HG02642 (cell line): ENCODE results near the gene SEMA3D.
"Not testable (repeated sequence)": the region's sequence is repeated elsewhere in the genome, so short reads cannot be mapped to it uniquely, and the experiment has no call there.

Experiments
- ATAC-seq: cut with Tn5 transposase; IDR thresholded peaks from one replicate; pipeline ENCODE4 v1.9.1; 2021; ENCODE audit warnings: mild to moderate bottlenecking; ENCODE audit not compliant: unreplicated experiment, poor library complexity

SEMA3D gene

DNA sequence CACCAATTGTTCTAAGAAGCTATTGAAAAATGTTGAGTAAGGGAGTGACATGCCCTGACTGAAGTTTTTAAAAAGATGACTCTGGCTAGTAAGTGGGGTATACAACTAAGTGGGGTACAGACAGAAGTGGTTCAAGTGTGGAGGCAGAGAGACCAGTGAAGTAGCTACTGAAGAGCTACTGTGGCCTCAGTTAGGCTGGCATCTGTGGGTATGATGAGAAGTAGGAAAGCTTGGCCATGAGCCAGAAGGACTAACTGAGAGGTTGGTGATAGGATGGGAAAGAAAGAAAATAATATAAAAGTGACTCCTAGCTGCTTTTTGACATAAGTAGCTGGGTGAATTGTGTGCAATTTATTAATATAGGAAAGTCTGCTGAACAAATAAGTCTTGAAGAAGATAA, 176.6 kb downstream of the SEMA3D start:
- ATAC-seq = no peak

DNA sequence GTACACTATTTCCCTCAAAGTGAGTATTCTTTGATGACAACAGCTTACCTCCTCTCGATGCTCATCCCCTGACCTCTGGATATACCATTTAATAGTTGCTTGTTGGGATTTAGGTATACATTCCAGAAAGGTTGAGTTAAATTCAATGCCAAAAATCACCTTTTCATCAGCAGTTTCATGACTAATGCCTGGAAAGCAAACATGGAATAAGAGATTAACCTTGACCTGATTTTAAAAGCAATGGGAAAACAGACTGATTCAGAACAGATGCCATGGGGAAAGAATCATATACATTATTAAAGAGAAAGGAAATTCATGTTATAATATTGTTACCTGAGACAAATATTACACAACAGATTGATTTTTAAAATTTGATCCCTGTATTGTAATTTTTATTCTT, 180.1 kb downstream of the SEMA3D start:
- no peak for ATAC-seq

DNA sequence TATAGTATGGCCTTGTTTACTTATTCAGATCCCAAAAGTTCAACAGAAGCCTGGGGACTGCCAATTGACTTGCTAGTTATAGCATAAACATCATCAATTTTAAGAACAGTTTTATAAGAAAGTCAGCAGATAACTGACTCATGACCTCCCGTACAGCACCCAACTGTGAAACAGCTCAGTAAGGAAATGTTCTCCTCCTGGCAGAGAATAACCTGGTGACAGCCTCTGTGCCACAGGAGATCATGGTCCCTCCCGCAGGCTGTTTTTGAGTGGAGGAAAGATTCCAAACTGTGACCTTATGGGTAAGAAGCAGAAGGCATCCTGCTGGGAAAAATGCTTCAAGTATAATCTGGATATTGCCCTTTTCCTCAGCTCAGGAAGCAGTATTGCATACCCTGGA, 182.5 kb downstream of the SEMA3D start:
- ATAC-seq = no peak

DNA sequence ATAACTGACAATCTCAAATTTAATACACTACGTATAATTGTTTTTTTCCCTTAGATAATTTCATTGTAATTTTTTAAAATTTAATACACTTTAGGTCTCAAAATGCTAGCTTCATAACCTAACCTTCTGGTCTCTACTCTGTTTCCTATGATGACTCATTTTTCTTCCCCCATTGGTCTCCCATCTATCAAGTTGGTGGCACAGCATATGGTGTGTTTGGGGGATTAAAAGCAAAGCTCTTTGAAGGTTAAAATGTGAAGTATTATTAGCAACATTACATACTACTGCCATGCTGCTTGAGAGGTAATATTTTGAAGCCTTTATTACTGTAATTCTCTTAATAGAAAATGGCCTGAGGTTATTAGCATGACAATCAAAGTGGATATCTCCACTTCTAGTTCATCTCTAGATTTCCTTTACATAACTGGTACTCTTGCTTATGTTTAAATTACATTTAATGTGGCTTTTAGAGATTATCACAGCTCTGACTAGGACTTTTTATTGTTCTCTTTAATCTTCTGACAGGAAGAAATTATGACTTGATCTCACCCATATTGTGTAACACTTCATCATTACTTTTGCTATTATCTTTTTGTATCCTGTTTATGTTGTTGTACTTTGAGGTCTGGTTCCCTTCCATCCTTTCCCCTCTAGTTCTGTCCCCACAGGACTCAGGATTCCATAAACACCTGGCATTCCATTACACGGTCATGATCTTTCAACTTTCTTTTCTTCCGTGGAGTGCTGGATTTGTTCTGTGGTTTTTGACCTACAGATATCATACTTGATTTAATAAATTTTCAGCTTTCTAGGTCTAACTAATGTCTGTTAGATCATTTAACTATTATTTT, 185.1 kb downstream of the SEMA3D start:
- ATAC-seq = no peak

DNA sequence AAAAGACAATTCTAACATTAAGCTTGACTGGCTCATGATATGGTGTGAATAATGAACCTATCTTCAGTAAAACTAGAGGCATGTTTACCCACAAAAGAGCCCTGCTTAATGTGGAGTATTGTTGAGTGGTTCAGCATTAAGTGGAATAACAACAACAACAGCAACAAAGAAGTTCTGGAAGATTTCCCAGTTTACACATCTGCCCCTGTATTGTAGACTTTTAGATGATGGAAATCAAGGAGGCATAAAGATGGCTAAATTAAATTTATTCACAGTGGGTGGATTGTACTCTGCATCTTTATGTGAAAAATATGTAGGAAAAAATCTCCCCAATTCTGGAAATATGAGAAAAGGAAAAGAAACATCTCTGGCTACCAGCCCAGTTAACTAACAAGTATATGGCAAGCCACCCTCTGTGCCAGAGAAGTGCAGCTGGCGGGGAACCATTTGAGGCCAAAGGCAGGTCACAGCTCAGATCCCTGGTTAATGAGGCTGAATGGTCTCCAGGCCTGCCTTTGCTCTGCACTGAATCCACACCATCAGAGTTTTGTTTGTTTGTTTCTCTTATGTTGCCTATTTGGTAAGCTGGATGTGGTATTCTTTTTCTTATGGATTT, 186.0 kb downstream of the SEMA3D start:
- no peak for ATAC-seq

DNA sequence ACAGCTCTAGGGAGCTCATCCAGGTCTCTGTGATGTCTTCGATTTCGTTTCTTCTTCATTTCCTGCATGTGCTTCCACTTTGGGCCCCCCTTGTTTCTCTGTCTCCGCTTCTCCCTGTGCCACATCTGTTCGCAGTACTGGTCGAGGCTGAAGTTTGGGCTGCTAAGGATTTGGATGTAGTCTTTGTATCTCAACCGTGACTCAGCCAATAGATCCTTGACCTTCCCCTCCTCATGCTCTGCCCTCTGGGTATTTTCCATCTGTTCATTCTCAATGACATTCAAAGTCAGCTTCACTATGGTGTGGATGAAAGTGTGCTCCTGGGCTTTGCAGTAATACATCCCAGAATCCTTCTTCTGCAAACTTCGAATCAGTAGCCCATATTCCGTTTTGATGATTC, 187.4 kb downstream of the SEMA3D start:
- ATAC-seq = no peak

DNA sequence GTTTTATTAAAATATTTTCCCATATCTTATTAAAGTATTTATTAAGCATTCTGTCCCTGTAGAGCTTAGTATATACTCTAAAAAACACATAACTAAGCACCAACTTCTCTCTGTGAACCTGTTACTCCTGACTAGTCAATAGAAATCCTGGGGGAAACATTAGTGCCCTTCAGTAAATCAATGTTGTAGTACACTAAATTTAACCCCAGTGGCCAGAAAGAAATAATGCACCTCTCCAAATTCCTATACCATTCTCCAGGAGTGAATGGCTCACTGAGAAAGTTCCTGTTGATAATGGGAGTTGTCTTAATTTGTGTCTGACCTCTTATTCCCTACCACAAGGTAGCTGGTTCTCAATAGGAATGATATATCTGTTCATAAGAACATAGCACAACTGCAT, 188.2 kb downstream of the SEMA3D start:
- ATAC-seq = no peak

DNA sequence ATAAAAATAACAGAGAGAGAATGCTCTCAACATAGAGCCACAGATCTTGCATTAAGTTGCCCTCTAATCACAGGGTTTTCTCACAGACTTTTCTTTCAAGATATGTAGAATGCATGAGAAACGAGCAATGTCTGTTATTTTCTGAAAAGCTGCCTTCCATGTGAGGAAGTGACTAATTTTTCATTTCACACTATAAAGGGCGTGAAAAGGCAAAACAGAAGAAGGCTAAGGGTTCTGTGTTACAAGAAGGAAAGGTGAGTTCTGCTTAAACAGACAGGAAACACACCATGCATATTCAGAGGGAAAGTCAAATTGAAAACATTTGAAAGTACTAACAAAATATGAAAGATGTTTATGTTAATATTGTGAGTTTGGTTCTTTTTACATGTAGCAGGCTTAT, 189.2 kb downstream of the SEMA3D start:
- ATAC-seq = no peak

DNA sequence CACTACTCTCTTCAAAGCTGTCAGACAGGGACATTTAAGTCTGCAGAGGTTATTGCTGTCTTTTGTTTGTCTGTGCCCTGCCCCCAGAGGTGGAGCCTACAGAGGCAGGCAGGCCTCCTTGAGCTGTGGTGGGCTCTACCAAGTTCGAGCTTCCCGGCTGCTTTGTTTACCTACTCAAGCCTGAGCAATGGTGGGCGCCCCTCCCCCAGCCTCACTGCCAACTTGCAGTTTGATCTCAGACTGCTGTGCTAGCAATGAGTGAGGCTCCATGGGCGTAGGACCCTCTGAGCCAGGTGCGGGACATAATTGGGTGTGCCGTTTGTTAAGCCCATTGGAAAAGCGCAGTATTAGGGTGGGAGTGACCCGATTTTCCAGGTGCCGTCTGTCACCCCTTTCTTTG, 193.9 kb downstream of the SEMA3D start:
- ATAC-seq = not testable (repeated sequence)

DNA sequence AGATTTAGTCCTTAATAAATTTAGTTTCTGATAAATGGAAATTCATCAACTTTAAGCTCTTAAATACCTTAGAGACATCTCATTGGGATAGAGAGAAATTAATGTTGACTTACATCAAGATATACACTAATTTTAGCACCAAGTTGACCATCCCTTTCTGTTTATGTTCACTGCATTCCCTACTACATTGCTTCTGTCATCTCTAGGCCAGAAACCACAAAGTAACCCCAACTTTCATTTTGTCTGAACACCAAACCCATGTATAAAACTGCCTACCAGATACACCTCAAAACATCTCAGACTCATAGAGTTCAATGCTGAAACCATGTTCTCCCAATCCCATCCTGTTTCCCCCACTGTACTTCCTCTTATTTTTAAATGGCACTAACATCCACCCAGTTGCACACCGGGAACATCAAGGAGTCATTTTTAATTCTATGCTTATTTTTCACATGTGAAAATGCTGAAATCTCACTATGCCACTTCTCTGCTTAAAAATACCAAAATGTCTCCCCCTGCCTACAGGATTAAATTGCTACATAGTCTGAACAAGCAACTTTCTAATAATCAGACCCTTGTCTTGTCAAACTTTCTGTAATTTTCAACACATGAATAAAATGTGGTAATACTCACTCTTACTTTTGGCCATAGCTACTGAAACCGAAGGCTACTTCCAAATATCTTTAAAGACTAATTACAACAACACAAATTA, 201.6 kb downstream of the SEMA3D start:
- no peak for ATAC-seq

DNA sequence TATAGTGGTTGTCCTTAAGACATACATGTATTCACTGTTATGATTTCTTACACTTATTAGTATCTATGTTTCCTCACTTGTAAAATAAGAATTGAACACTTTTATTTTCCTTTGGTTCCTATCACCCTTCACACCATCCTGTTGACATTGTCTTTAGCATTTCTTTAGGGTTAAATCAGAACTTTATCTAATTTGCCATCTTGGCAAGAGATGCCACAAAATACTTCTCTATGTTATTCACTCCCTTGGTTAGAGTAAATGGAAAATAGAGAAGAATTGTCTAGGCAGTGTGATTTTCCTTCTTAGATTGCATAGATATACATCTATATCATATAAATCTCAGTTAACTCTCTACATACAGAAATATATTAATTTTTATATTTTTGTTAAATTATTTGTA, 204.7 kb downstream of the SEMA3D start:
- ATAC-seq = no peak

DNA sequence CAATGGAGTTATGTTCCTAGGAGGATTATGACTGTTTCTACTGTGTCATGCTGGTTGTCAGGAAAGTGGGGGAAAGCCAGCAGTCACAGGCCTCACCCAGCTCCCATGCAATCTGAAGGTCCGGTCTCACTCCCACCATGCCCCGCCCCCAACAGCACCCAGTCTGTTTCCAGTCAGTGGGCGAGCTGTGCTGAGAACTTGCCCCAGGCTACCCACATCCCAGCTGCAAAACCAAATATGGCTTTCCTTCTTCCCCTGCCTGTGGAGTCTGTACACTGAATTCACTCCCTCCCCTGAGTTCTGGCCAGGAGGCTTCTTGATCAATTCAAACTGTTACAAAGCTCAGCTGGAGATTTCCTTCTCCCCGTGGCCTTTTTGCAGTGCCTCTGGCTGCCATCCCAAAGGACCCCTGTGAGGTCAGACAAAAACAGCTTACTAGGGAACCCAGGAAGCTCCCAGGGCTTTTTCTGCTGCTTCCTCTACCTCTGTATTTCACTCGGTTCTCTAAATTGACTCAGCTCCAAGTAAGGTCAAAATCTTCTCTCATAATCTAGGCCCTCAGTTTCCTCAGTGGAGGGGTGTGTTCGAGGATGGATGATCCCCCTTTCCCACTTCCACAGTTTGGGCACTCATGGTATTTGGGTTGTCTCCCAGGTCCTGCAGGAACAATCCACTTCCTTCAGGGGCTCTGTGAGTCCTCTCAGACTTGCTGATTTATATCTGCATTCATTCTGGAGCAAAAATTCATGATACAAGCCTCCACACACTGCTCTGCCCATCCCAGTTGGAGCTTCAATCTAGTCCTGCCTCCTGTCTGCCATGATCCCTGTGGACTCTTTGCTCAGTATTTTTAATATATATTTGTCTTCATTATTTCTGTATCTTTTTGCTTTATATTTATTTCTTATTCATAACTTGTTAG, 205.5 kb downstream of the SEMA3D start:
- ATAC-seq = no peak

DNA sequence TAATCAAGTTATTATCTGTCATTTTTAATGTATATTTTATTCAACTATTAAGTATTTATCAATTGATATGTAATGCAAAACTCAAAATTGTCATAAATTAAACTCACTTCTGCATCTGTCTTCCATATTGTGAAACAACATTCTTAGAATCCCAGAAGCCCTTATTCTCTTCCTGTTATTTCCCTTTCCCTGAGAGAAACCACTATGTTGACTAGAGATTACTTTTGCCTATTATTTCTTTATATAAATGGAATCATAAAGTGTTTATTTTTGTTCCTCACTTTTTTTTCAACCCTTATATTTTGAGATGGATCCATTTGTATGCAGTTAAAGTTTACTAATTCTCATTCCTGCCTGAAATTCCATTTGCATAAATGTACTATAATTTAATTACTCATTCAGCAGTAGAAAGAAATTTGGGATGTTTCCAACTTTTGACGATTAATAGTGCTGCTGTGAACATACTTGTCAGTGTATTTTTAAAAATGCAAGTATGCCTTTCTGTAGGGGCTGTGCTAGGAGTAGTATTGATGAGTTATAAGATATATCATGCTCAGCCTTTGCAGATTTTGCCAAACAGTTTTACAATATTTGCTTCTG, 211.2 kb downstream of the SEMA3D start:
- ATAC-seq = no peak

DNA sequence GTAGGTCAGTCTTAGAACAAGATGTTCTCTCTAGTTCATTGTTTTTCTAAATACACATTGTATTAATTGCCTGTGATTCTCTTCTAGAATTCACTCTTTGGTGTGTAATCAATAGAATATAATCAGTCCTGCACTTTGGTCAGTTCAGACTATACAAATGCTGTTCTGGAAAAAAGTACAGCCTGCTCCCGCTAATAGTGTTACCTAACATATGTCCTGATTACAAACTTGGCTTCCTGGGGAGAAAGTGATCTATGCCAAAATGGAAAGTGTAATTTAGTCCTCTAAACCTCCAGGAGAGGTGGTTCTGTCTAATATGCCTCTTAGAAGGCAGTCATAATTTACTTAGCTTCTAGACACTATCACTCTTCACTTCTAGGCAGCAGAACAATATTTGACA, 215.5 kb downstream of the SEMA3D start:
- ATAC-seq = no peak

DNA sequence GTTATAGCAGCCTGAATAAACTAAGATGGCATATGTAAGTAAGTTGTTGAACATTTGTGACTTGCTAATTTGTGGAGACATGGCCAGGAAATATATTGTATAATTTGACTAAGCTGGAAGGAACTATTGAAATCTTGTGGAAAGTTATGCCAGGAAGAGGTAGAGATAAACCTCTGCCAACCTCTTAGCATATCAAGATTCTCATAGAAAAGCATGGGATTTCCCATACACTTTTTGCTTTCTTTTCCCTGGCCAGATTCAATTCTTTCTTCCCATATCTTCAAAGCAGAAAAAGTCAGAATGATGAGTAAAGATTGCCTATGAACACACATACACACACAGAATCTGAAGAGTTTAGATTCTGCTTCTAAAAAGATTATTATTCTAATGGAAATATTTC, 216.2 kb downstream of the SEMA3D start:
- no peak for ATAC-seq

DNA sequence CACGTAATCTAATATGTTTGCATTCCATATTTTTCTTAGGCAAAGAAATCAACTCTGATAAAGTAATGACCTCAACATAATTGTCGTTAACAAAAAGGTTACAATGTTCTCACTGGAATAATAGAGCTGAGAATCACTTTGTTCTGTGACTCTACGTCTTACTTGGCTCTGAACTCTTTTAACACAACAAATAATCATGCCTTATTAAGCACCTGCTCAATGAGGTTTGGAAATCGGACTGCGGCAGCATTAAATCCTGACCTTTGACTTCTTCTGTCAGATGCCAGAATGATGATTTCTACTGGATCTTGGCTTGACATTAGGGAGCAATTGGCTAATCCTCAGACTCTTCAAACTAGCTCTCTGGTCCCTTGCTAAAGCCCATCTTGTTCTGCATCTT, 233.6 kb downstream of the SEMA3D start:
- no peak for ATAC-seq

DNA sequence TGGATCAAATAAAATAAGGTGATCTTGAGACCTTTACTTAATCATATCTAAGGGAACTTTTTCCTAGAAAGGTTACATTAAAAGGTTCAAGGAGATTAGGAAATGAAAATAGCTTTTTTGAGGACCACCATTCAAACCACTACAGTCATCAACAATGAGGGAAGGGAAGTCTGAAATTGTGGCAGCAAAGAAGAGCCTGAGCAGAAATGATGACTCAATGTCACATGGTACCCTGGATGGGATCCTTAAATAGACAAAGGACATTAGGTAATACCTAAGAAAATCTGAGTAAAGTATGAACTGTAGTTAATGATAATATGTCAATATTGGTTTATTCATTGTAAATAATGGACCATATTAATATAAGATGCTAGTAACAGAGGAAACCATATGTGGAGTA, 236.0 kb downstream of the SEMA3D start:
- no peak for ATAC-seq

DNA sequence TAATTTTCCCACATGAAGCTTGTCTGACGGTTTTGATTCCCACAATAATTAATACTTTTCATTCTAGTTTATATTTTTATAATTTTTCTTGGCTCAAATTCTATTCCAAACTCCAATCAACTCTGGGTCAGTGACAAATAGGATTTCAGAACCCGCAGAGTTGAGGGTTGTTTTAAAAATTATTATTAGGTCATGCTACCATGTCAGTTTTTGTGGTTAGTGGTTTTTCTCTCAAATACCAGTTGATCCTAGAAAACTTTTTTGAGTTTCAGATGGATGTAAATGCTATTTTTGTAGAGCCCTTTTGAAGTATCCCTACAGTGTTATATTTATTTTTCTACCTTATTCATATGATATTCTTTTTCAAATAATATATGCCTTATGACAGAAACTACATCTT, 237.4 kb downstream of the SEMA3D start:
- ATAC-seq = no peak

DNA sequence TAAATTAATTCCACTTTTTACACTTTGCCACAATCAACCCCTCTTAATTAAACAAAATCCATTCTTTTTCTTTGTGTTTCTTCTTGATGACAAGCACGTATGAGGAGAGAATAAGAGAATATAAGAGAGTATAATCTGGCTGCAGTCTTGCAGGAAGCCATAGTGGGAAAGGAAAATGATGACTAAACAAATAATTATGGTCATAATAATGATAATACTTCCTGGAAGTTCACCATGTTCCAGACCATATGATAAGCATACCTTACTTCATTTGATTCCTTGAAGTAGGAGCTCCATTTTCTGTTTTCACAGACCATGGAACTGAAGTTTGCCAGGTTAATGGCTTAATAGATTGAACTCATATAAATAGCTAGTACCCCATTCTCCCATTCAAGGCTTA, 237.8 kb downstream of the SEMA3D start:
- ATAC-seq = no peak

DNA sequence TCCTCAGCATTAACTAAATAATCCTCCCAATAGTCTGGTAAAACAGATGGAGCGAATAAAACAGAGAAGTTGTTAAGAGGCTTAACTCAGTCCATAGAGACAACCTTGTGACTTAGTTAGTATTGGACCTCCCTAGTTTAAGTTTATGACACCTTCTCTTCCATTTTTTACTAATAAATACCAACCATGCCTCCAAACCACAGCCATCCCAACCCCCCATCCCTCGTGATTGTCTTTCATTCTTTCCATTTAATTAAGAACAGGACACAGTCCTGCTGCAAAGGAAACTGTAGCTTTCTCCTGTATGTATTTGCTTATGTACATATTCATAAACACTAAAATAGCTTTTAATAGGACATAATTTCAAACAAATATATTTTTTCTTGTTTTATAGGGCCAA, 238.2 kb downstream of the SEMA3D start:
- ATAC-seq = no peak
